Transverse colon (tissue), 4 donors: ENCODE results near the gene RPL15. TPM values are rescaled to one million over a fixed set of nuclear protein-coding genes. Genes with fewer than 3 reads are reported as not detected.

Source experiments
- DNase-seq: peaks from one replicate; pipeline ENCODE4 v3.0.0-alpha.2; 2019
- H3K27ac ChIP-seq, 4 donors: fragments of 200-600 bp; sonication (generic); 2 replicates each; pipeline ENCODE4 v1.5.1; 2016 to 2018; ENCODE audit warnings: inconsistent platforms in 4 of 4
- H3K27me3 ChIP-seq: fragments of 200-600 bp; sonication (generic); 2 replicates; pipeline ENCODE4 v1.5.1; 2017; ENCODE audit warnings: inconsistent platforms
- H3K36me3 ChIP-seq, 4 donors: fragments of 200-600 bp; sonication (generic); 2 replicates each; pipeline ENCODE4 v1.5.1; 2017 to 2019; ENCODE audit warnings: inconsistent platforms in 4 of 4
- H3K4me1 ChIP-seq, 4 donors: fragments of 200-600 bp; sonication (generic); 2 replicates each; pipeline ENCODE4 v1.5.1; 2017 to 2020; ENCODE audit warnings: inconsistent platforms in 4 of 4
- H3K4me3 ChIP-seq, 4 donors: fragments of 200-600 bp; sonication (generic); 1 replicate in 1 of 4; 2 replicates in 3 of 4; pipeline versions ENCODE4 v1.5.1 to v1.6.1; 2017 to 2019; ENCODE audit warnings: inconsistent platforms in 4 of 4
- H3K9me3 ChIP-seq, 2 donors: fragments of 200-600 bp; sonication (generic); 2 replicates each; pipeline ENCODE4 v1.5.1; 2017 to 2019; ENCODE audit warnings: inconsistent platforms in 2 of 2
- CTCF ChIP-seq, 5 experiments: fragments of 200-600 bp in 3 of 5; fragments of 450-650 bp in 2 of 5; sonication (generic) in 3 of 5; IDR thresholded peaks; 1 replicate in 2 of 5; 2 replicates in 3 of 5; pipeline ENCODE4 v1.5.1; 2016 to 2017; ENCODE audit warnings: antibody characterized with exemption in 5 of 5, inconsistent platforms in 3 of 5, mild to moderate bottlenecking in 2 of 5, moderate library complexity in 1 of 5
- EP300 ChIP-seq: sonication (generic); formaldehyde crosslinking; IDR thresholded peaks from one replicate; pipeline ENCODE4 v1.6.1; 2017; ENCODE audit warnings: antibody characterized with exemption, low read depth
- POLR2A ChIP-seq: fragments of 450-650 bp; IDR thresholded peaks from one replicate; pipeline ENCODE4 v1.6.1; 2016; ENCODE audit warnings: antibody characterized with exemption, mild to moderate bottlenecking, moderate library complexity
- POLR2AphosphoS5 ChIP-seq, 3 donors: sonication (generic); formaldehyde crosslinking; IDR thresholded peaks; one replicate each; pipeline ENCODE4 v1.6.1; 2016; ENCODE audit warnings: antibody characterized with exemption in 3 of 3
- WGBS, 2 donors: methylation state at CpG; one replicate each; pipeline ENCODE4 v1.1.5; 2018; ENCODE audit warnings: low coverage in 1 of 2; 5-methylcytosine and 5-hydroxymethylcytosine counted together
- in situ Hi-C, 4 donors: fragments of 200-750 bp; cut with MboI; loops; one replicate each; pipeline versions ENCODE4 v1.15.0 to v1.15.1; 2017; ENCODE audit warnings: low sequenced_read_pairs in 3 of 4, low pct_ligation_motif_present in 1 of 4, low pct_unique_long_range_greater_than_20kb in 1 of 4
- intact Hi-C: fragments of 100-400 bp; cut with DNase I; formaldehyde crosslinking; loops from one replicate; pipeline ENCODE4 v1.15.1; 2023; ENCODE audit warnings: low total_unique reads
- total RNA-seq, 4 donors: library from RNA; depleted of rRNA; stranded (reverse); fragments of >200 nt; gene quantifications; one replicate each; pipeline ENCODE4 v1.1.0, GENCODE V29; 2016

The RPL15 gene
- total RNA-seq, 4 donors from 2014 or later = 443 to 1,500 (median 1,074) TPM

GRCh38 chr3:23954144-23954543 lies 37.2 kb downstream of the RPL15 start:
- intact Hi-C loops (no loop called here), in situ Hi-C loops (no loop called here)
- Histone ChIP-seq H3K36me3 (peaks cover 0 to 6% (median 0%) of the 10 kb centered on the region in 4 donors), H3K4me1 (peaks cover 3 to 60% (median 28%) of the 10 kb centered on the region in 4 donors), H3K4me3 (no peak overlapping the region), H3K27ac (no peak overlapping the region), H3K9me3 (no peaks in the 10 kb centered on the region), H3K27me3 (no peaks in the 10 kb centered on the region)
- 48 to 81% methylated on average over 5 of the region's 5 CpGs for WGBS, 2 donors
- no peak for TF ChIP-seq CTCF (IDR thresholded peaks at IDR 0.05)
- TF ChIP-seq POLR2A = no peak
- TF ChIP-seq EP300 = no peak
- TF ChIP-seq POLR2AphosphoS5 (IDR thresholded peaks at IDR 0.05) = no peak
- DNase-seq = no peak

DNA sequence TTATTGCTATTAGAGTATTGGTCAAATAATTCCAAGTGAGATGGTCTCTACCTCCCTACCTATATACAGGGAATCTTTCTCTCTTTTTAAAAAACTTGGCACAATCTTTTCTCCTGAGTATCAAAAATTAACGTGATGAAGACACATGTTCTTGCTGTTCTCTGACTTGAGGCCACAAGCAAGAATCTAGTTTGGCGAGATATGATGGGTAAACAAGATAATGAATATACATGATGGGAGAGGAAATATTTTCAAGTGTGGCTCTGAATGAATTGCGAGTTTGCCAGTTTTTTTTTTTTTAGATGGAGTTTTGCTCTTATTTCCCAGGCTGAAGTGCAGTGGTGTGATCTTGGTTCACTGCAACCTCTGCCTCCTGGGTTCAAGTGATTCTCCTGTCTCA lies 39.8 kb downstream of the RPL15 start:
- H3K9me3 ChIP-seq = no peaks in the 10 kb centered on the region
- no peaks in the 10 kb centered on the region for H3K27me3 ChIP-seq
- in situ Hi-C loops = no loop called here
- TF ChIP-seq CTCF (IDR thresholded peaks at IDR 0.05) = no peak
- TF ChIP-seq POLR2AphosphoS5 (IDR thresholded peaks at IDR 0.05) = no peak
- TF ChIP-seq EP300 = no peak
- TF ChIP-seq POLR2A = no peak
- intact Hi-C loops = no loop called here
- H3K4me1 ChIP-seq = peaks cover 8 to 53% (median 22%) of the 10 kb centered on the region in 4 donors
- peaks cover 0 to 16% (median 0%) of the 10 kb centered on the region in 4 donors for H3K36me3 ChIP-seq
- no peak for DNase-seq
- H3K4me3 ChIP-seq = no peak overlapping the region
- WGBS, 2 donors = 86 to 93% methylated on average over 3 of the region's 3 CpGs
- H3K27ac ChIP-seq = no peak overlapping the region

DNA sequence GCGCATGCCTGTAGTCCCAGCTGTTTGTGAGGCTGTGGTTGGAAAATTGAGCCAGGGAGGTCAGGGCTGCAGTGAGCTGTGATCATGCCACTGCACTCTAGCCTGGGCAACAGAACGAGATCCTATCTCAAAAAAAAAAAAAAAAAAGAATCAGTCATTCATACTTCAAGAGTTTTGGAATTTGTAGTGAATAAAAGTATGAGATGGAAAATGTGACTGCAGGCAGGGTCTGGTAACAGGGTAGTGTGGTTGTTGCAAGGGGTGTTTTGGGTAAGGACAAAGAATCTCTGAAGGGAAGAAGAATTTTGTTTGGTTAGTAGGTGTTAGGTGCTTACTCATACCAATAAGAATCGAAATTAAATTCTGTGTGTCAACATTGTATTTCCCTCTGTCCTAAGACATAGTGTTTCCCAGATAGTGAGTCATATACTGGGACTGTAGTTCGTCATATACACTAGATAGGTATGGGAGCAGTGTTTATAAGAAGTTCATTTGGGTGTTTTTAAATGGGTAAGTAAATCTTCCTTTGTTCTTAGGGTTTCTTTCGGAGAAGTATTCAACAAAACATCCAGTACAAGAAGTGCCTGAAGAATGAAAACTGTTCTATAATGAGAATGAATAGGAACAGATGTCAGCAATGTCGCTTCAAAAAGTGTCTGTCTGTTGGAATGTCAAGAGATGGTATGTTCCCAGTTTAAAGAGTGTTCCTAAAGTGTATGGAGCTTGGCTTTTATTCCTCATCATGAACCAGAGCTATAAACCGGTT lies 42.4 kb downstream of the RPL15 start:
- intact Hi-C loops (no loop called here), in situ Hi-C loops (no loop called here)
- H3K27me3 ChIP-seq = no peaks in the 10 kb centered on the region
- DNase-seq = no peak
- peaks cover 6 to 31% (median 16%) of the 10 kb centered on the region in 4 donors for H3K4me1 ChIP-seq
- H3K9me3 ChIP-seq = no peaks in the 10 kb centered on the region
- 58 to 68% methylated on average over 7 of the region's 7 CpGs for WGBS, 2 donors
- peaks cover 0 to 33% (median 0%) of the 10 kb centered on the region in 4 donors for H3K36me3 ChIP-seq
- H3K27ac ChIP-seq = peak overlapping the region; percentile 47 to 59 (median 54)
- TF ChIP-seq POLR2AphosphoS5 (IDR thresholded peaks at IDR 0.05) (peak in 2 of 3 donors; percentile 35 to 66), EP300 (peak; percentile 27), POLR2A (no peak)
- H3K4me3 ChIP-seq = no peak overlapping the region

GRCh38 chr3:23960649-23961048 lies 43.7 kb downstream of the RPL15 start:
- 30 to 50% methylated on average over 1 of the region's 1 CpG for WGBS, 2 donors
- intact Hi-C loops (no loop called here), in situ Hi-C loops (no loop called here)
- DNase-seq = no peak
- TF ChIP-seq POLR2AphosphoS5 (IDR thresholded peaks at IDR 0.05) (no peak), EP300 (no peak), POLR2A (no peak), CTCF (IDR thresholded peaks at IDR 0.05) (no peak)
- no peaks in the 10 kb centered on the region for H3K9me3 ChIP-seq
- H3K27ac ChIP-seq = peak overlapping the region; percentile 47 to 59 (median 54)
- no peaks in the 10 kb centered on the region for H3K27me3 ChIP-seq
- H3K4me3 ChIP-seq = no peak overlapping the region
- peaks cover 0 to 31% (median 2%) of the 10 kb centered on the region in 4 donors for H3K36me3 ChIP-seq
- peaks cover 6 to 25% (median 14%) of the 10 kb centered on the region in 4 donors for H3K4me1 ChIP-seq
